Hepatocyte (in vitro differentiated cells): ENCODE measurements around the gene APOA1.

Source experiments
- EZH2 ChIP-seq: fragments of 200-600 bp; sonication (generic); IDR thresholded peaks from 2 replicates; pipeline ENCODE4 v1.6.1; 2016; ENCODE audit warnings: antibody characterized with exemption, mild to moderate bottlenecking, borderline replicate concordance
- EZH2phosphoT487 ChIP-seq: fragments of 200-600 bp; sonication (generic); IDR thresholded peaks from one replicate; pipeline ENCODE4 v1.6.1; 2018; ENCODE audit warnings: antibody characterized with exemption, mild to moderate bottlenecking, low read depth, moderate library complexity; ENCODE audit not compliant: unreplicated experiment, severe bottlenecking
- TF ChIP-seq, protein P1 (sequence below): fragments of 200-600 bp; sonication (generic); IDR thresholded peaks from 2 replicates; pipeline ENCODE4 v1.5.1; 2016; ENCODE audit warnings: antibody characterized with exemption, mild to moderate bottlenecking; ENCODE audit not compliant: poor library complexity

DNA sequence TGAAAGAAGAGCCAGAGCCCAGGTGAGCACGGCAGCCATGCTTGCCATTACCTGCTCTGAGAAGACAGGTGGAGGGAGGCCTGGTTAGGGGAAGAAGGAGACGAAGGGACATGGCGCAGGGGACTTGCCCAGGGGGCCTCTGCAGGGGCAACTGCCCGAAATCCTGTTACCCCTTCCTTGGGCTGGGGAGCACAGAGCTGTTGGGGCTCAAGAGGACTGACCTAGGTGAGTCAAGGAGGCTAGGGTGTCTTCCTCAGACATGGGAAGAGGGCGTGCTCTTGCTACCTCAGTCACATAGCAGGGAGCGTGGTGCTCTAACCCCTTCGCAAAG is 45.6 kb downstream of the APOA1 start, which contains the start of gene APOA5:
- TF ChIP-seq, protein P1, sequence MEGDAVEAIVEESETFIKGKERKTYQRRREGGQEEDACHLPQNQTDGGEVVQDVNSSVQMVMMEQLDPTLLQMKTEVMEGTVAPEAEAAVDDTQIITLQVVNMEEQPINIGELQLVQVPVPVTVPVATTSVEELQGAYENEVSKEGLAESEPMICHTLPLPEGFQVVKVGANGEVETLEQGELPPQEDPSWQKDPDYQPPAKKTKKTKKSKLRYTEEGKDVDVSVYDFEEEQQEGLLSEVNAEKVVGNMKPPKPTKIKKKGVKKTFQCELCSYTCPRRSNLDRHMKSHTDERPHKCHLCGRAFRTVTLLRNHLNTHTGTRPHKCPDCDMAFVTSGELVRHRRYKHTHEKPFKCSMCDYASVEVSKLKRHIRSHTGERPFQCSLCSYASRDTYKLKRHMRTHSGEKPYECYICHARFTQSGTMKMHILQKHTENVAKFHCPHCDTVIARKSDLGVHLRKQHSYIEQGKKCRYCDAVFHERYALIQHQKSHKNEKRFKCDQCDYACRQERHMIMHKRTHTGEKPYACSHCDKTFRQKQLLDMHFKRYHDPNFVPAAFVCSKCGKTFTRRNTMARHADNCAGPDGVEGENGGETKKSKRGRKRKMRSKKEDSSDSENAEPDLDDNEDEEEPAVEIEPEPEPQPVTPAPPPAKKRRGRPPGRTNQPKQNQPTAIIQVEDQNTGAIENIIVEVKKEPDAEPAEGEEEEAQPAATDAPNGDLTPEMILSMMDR: no peak
- TF ChIP-seq EZH2phosphoT487 (no peak), EZH2 (no peak)
